ENCODE measurements around the gene ZIC1. TPM values are rescaled to one million over a fixed set of nuclear protein-coding genes. Genes with fewer than 3 reads are reported as not detected.

Gene ZIC1
- total RNA-seq, 1 donor from 2014 or later: 0.06 TPM

GRCh38 chr3:147395899-147396711 lies 13.1 kb upstream of the ZIC1 start:
- no peak for DNase-seq (ENCODE audit: low spot score)

GRCh38 chr3:147396712-147397046 lies 12.5 kb upstream of the ZIC1 start:
- DNase-seq (ENCODE audit: low spot score): no peak

- DNase-seq (ENCODE audit: low spot score): no peak
Measured at GRCh38 chr3:147397155-147397874, 11.8 kb upstream of the ZIC1 start.

GRCh38 chr3:147397875-147398812 lies 11.0 kb upstream of the ZIC1 start:
- no peak for DNase-seq (ENCODE audit: low spot score)

GRCh38 chr3:147398813-147399534 lies 10.2 kb upstream of the ZIC1 start:
- no peak for DNase-seq (ENCODE audit: low spot score)

- no peak for DNase-seq (ENCODE audit: low spot score)
Measured at GRCh38 chr3:147400111-147400510, 9.1 kb upstream of the ZIC1 start.

GRCh38 chr3:147400999-147401398 lies 8.2 kb upstream of the ZIC1 start:
- DNase-seq (ENCODE audit: low spot score): no peak

- DNase-seq (ENCODE audit: low spot score): no peak
Measured at GRCh38 chr3:147401421-147401820, 7.7 kb upstream of the ZIC1 start.

- no peak for DNase-seq (ENCODE audit: low spot score)
Measured at GRCh38 chr3:147402159-147402558, 7.0 kb upstream of the ZIC1 start.

GRCh38 chr3:147403511-147403910 lies 5.7 kb upstream of the ZIC1 start:
- DNase-seq (ENCODE audit: low spot score): no peak

GRCh38 chr3:147404000-147404799 lies 5.0 kb upstream of the ZIC1 start:
- DNase-seq (ENCODE audit: low spot score): no peak

GRCh38 chr3:147404800-147405230 lies 4.3 kb upstream of the ZIC1 start:
- no peak for DNase-seq (ENCODE audit: low spot score)

GRCh38 chr3:147405231-147406027 lies 3.7 kb upstream of the ZIC1 start:
- no peak for DNase-seq (ENCODE audit: low spot score)

GRCh38 chr3:147406028-147406931 lies 2.9 kb upstream of the ZIC1 start, which contains the start of gene ZIC4:
Gene ZIC4 (minus strand): TSS chr3:147406543. CDS start chr3:147402797, 3,746 bp downstream.
- DNase-seq (ENCODE audit: low spot score): no peak

GRCh38 chr3:147407114-147407497 lies 2.1 kb upstream of the ZIC1 start:
- DNase-seq (ENCODE audit: low spot score): no peak

- no peak for DNase-seq (ENCODE audit: low spot score)
Measured at GRCh38 chr3:147407498-147408187, 1.5 kb upstream of the ZIC1 start.

GRCh38 chr3:147408188-147409100 lies 721 bp upstream of the ZIC1 start:
- no peak for DNase-seq (ENCODE audit: low spot score)

Data from mucosa of gallbladder (tissue), 1 donor.